Gastroesophageal sphincter (tissue), 4 donors: ENCODE results near the gene STK32A. TPM values are rescaled to one million over a fixed set of nuclear protein-coding genes. Genes with fewer than 3 reads are reported as not detected.
A peak's percentile ranks its signal among the peaks of the same experiment; 100 is the strongest.

Experiments
- ATAC-seq: fragments of 150-250 bp; one replicate; pipeline ENCODE4 v1.9.1; 2016; ENCODE audit warnings: mild to moderate bottlenecking, moderate library complexity
- H3K27ac ChIP-seq, 4 donors: fragments of 200-600 bp; sonication (generic) in 3 of 4; 1 replicate in 3 of 4; 2 replicates in 1 of 4; pipeline ENCODE4 v1.5.1; 2016 to 2019
- H3K27me3 ChIP-seq: fragments of 200-600 bp; sonication (generic); one replicate; pipeline ENCODE4 v1.5.1; 2019
- H3K36me3 ChIP-seq, 2 donors: fragments of 200-600 bp; sonication (generic); one replicate each; pipeline ENCODE4 v1.5.1; 2019; ENCODE audit warnings: control low read depth in 1 of 2
- H3K4me1 ChIP-seq, 3 donors: fragments of 200-600 bp; sonication (generic); 1 replicate in 2 of 3; 2 replicates in 1 of 3; pipeline ENCODE4 v1.5.1; 2016 to 2019; ENCODE audit warnings: control low read depth in 2 of 3
- H3K4me3 ChIP-seq, 2 donors: fragments of 200-600 bp; sonication (generic); one replicate each; pipeline ENCODE4 v1.5.1; 2019; ENCODE audit warnings: mild to moderate bottlenecking in 1 of 2, moderate library complexity in 1 of 2
- H3K9me3 ChIP-seq, 3 donors: fragments of 200-600 bp; sonication (generic); one replicate each; pipeline ENCODE4 v1.5.1; 2017 to 2019; ENCODE audit warnings: control low read depth in 2 of 3
- CTCF ChIP-seq, 4 experiments: fragments of 200-600 bp in 2 of 4; fragments of 450-650 bp in 2 of 4; sonication (generic) in 1 of 4; IDR thresholded peaks; one replicate each; pipeline ENCODE4 v1.5.1; 2017 to 2019; ENCODE audit warnings: antibody characterized with exemption in 4 of 4, mild to moderate bottlenecking in 2 of 4, moderate library complexity in 2 of 4
- EP300 ChIP-seq: sonication (generic); formaldehyde crosslinking; IDR thresholded peaks from one replicate; pipeline ENCODE4 v1.6.1; 2017; ENCODE audit warnings: antibody characterized with exemption, mild to moderate bottlenecking
- POLR2A ChIP-seq, 2 donors: fragments of 450-650 bp; IDR thresholded peaks; one replicate each; pipeline ENCODE4 v1.6.1; 2017; ENCODE audit warnings: antibody characterized with exemption in 2 of 2, mild to moderate bottlenecking in 2 of 2, moderate library complexity in 1 of 2
- POLR2AphosphoS5 ChIP-seq: sonication (generic); formaldehyde crosslinking; IDR thresholded peaks from one replicate; pipeline ENCODE4 v1.6.1; 2017; ENCODE audit warnings: antibody characterized with exemption
- WGBS, 2 donors: methylation state at CpG; one replicate each; pipeline ENCODE4 v1.1.5; 2018; ENCODE audit warnings: low coverage in 1 of 2; 5-methylcytosine and 5-hydroxymethylcytosine counted together
- total RNA-seq, 4 donors: library from RNA; depleted of rRNA; stranded (reverse); fragments of >200 nt; gene quantifications; one replicate each; pipeline ENCODE4 v1.1.0, GENCODE V29; 2016

STK32A gene
- total RNA-seq, 4 donors from 2014 or later, result 0.77 to 3.7 (median 2.4) TPM

GRCh38 chr5:147208134-147208533 lies 26.7 kb upstream of the STK32A start:
- no peak for TF ChIP-seq POLR2A (IDR thresholded peaks at IDR 0.05)
- Histone ChIP-seq H3K27me3 (no peaks in the 10 kb centered on the region), H3K4me1 (no peaks in the 10 kb centered on the region), H3K9me3 (no peaks in the 10 kb centered on the region), H3K36me3 (no peaks in the 10 kb centered on the region), H3K4me3 (no peak overlapping the region), H3K27ac (no peak overlapping the region)
- 31 to 40% methylated on average over 1 of the region's 1 CpG for WGBS, 2 donors
- ATAC-seq, result no peak

DNA sequence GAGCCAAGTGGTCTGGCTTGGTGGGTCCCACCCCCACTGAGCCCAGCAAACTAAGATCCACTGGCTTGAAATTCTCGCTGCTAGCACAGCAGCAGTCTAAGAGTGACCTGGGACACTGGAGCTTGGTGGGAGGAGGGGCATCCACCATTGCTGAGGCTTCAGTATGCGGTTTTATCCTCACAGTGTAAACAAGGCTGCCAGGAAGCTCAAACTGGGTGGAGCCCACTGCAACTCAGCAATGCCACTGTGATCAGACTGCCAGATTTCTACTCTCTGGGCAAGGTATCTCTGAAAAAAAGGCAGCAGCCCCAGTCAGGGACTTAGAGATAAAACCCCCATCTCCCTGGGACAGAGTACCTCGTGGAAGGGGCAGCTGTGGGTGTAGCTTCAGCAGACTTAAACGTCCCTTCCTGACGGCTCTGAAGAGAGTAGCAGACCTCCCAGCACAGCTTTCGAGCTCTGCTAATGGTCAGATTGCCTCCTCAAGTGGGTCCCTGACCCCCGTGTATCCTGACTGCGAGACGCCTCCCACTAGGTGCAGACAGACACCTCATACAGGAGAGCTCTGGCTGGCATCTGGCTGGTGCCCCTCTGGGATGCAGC lies 18.2 kb upstream of the STK32A start:
- Histone ChIP-seq H3K4me3 (no peak overlapping the region), H3K36me3 (no peaks in the 10 kb centered on the region), H3K27ac (peak overlapping the region in 1 of 4 donors; percentile 25), H3K9me3 (no peaks in the 10 kb centered on the region), H3K27me3 (peaks cover 8% of the 10 kb centered on the region), H3K4me1 (no peaks in the 10 kb centered on the region)
- no peak for ATAC-seq
- TF ChIP-seq POLR2AphosphoS5, result no peak
- WGBS, 2 donors, result 71% methylated on average over 3 of the region's 9 CpGs; no CpG with 5 or more reads in 1 of the 2 donors

DNA sequence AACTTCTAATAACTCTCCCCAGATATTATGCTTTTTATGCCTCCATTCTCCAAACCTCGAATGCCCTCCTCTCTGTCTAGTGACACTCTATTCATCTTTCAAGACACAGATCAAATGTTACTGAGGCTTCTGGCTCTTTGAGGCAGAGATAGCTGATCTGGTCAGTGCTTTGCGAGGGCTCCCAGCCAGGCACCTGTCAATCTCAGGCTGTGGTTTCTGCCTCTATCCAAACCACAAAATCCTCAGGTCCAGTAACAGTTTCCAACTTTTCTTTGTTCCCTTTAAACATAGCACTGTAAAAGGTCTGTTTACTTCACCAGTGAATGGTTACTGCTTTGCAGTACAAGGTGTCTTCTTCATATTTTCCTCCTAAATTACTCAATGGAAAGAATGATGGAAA lies 11.5 kb upstream of the STK32A start:
- 14 to 30% methylated on average over 1 to 2 of the region's 2 CpGs for WGBS, 2 donors
- Histone ChIP-seq H3K36me3 (no peaks in the 10 kb centered on the region), H3K4me3 (no peak overlapping the region), H3K4me1 (no peaks in the 10 kb centered on the region), H3K9me3 (no peaks in the 10 kb centered on the region), H3K27ac (no peak overlapping the region), H3K27me3 (no peaks in the 10 kb centered on the region)
- no peak for ATAC-seq
- TF ChIP-seq CTCF (IDR thresholded peaks at IDR 0.05) (no peak), POLR2AphosphoS5 (no peak), EP300 (no peak), POLR2A (IDR thresholded peaks at IDR 0.05) (no peak)

GRCh38 chr5:147223948-147224791 lies 10.7 kb upstream of the STK32A start:
- no peaks in the 10 kb centered on the region for H3K4me1 ChIP-seq
- peak; percentile 62 for ATAC-seq
- H3K4me3 ChIP-seq, result no peak overlapping the region
- H3K27ac ChIP-seq, result no peak overlapping the region
- no peaks in the 10 kb centered on the region for H3K27me3 ChIP-seq
- WGBS, 2 donors, result 58 to 71% methylated on average over 3 of the region's 3 CpGs
- no peaks in the 10 kb centered on the region for H3K36me3 ChIP-seq
- TF ChIP-seq CTCF (IDR thresholded peaks at IDR 0.05) (peak; percentile 54 to 78 (median 66)), POLR2A (IDR thresholded peaks at IDR 0.05) (no peak), POLR2AphosphoS5 (no peak)
- no peaks in the 10 kb centered on the region for H3K9me3 ChIP-seq

- Histone ChIP-seq H3K4me1 (no peaks in the 10 kb centered on the region), H3K27me3 (no peaks in the 10 kb centered on the region), H3K36me3 (no peaks in the 10 kb centered on the region), H3K4me3 (no peak overlapping the region), H3K27ac (no peak overlapping the region), H3K9me3 (no peaks in the 10 kb centered on the region)
- WGBS, 2 donors, result 83 to 88% methylated on average over 7 to 8 of the region's 9 CpGs
- no peak for ATAC-seq
- TF ChIP-seq EP300 (no peak), POLR2A (IDR thresholded peaks at IDR 0.05) (no peak)
Measured at GRCh38 chr5:147225938-147226337, 8.9 kb upstream of the STK32A start.

- no peak overlapping the region for H3K27ac ChIP-seq
- 78 to 100% methylated on average over 2 to 4 of the region's 15 CpGs for WGBS, 2 donors
- H3K9me3 ChIP-seq, result no peaks in the 10 kb centered on the region
- H3K36me3 ChIP-seq, result no peaks in the 10 kb centered on the region
- TF ChIP-seq EP300 (no peak), POLR2A (IDR thresholded peaks at IDR 0.05) (no peak), CTCF (IDR thresholded peaks at IDR 0.05) (no peak), POLR2AphosphoS5 (no peak)
- no peak overlapping the region for H3K4me3 ChIP-seq
- H3K4me1 ChIP-seq, result no peaks in the 10 kb centered on the region
- no peak for ATAC-seq
- no peaks in the 10 kb centered on the region for H3K27me3 ChIP-seq
Measured at GRCh38 chr5:147226512-147226911, 8.3 kb upstream of the STK32A start.
